HFF-Myc (cell line): ENCODE results near the gene CD79B.

ENCODE experiments used
- DNase-seq: peaks from one replicate; pipeline ENCODE4 v3.0.0-alpha.2; 2011; ENCODE audit warnings: low read depth; ENCODE audit errors: extremely low read depth
- H3K4me3 ChIP-seq: replicated peaks from 2 replicates; pipeline ENCODE4 v1.5.1; 2011; ENCODE audit warnings: low read depth, mild to moderate bottlenecking, control low read depth, low read length
- TF ChIP-seq, protein P1 (sequence below): IDR thresholded peaks from 2 replicates; pipeline ENCODE4 v1.5.1; 2012; ENCODE audit warnings: mild to moderate bottlenecking, low read depth, low read length, control low read depth; ENCODE audit errors: missing control alignments

Gene CD79B

DNA sequence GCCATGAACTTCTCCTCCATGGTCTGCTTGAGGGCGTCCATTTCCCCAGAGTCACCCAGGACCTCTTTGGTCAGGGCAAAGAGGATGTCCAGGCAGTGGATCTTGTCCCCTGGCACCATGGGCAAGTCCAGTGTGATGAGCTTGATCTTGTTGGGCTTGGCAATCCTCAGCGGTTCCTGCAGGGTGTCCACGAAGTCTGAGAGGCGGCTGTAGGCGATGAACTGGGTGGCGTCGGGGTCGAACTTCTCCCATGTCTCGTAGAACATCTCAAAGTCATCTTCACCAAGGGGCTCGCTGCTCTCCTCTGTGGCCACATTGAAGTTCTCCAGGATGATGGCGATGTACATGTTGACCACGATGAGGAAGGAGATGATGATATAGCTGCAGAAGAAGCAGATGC lies 9.0 kb upstream of the CD79B start:
- no peak for DNase-seq
- no peak overlapping the region for H3K4me3 ChIP-seq
- TF ChIP-seq, protein P1, sequence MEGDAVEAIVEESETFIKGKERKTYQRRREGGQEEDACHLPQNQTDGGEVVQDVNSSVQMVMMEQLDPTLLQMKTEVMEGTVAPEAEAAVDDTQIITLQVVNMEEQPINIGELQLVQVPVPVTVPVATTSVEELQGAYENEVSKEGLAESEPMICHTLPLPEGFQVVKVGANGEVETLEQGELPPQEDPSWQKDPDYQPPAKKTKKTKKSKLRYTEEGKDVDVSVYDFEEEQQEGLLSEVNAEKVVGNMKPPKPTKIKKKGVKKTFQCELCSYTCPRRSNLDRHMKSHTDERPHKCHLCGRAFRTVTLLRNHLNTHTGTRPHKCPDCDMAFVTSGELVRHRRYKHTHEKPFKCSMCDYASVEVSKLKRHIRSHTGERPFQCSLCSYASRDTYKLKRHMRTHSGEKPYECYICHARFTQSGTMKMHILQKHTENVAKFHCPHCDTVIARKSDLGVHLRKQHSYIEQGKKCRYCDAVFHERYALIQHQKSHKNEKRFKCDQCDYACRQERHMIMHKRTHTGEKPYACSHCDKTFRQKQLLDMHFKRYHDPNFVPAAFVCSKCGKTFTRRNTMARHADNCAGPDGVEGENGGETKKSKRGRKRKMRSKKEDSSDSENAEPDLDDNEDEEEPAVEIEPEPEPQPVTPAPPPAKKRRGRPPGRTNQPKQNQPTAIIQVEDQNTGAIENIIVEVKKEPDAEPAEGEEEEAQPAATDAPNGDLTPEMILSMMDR: no peak

DNA sequence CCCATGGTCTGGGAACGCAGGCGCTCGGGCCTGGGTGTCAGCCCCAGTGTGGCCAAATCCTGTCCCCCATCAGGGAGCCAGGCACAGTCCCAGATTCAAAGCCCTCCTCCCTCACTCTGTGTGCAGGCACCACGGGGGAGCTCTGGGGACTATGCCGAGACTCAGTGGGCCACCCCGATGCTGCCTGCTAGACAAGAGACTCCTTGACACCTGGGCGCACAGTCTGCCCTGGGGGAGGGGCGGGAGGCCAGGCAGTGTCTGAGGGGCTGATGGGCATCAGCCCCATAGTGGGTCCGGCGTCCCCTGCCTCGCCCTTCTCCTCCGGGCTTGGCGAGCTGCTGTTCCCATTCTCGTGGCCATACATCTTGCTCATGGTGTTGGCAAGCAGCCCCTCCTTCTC lies 8.5 kb upstream of the CD79B start:
- H3K4me3 ChIP-seq: no peak overlapping the region
- no peak for DNase-seq
- TF ChIP-seq, protein P1: no peak

DNA sequence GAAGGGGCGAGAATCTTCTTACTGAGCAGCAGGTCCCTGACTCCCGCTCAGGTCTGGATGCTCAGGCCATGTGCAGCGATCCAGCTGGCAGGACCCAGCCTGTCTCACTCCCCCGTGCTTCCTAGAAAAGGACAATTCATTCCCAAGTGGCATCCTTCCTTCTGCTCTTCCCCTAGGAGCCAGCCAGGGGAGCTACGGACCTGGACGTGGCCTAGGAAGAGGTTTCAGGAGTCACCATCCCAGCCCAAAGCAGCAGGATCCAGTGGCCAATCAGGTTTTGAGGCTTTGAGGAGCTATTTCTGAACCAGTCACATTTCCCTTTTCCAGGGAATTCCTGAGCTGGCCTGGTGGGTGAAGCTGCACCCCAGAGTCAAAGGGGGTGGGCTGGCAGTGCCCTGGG lies 7.8 kb upstream of the CD79B start:
- no peak for DNase-seq
- H3K4me3 ChIP-seq: no peak overlapping the region
- TF ChIP-seq, protein P1: no peak

DNA sequence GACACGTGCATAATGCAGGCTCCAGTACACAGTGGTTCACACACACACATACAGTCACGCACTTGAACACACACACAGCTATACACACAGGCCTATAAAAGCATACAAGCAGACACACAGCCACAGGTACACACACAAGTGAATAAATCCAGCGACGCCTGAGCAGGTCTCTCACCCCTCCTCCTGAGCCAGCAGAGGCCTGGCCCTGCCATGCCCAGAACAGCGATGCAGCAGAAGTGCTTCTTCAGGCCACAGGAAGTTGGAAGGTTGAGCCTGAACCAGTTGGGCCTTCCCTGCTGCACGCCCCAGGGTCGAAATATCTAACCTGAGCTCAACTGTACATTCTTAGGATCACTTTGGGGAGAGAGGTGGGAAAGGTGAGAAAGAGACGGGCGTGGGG lies 7.3 kb upstream of the CD79B start:
- TF ChIP-seq, protein P1: no peak

DNA sequence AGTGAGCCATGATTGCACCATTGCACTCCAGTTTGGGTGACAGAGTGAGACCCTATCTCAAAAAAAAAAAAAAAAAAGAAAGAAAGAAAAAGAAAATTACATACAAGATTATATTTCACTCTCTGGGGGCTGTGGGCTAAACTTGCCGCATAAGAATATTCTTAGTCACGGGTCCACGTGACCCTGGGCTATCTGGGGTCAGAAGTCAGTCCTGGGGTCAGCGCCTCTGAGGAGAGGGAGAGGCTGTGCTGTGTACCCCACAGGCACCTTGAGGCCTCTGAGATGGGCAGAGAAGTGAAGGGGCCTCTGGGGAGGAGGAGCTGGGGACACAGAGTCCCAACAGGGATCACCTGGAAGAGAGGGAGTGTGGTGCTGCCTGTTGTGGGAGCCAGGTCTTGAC lies 5.8 kb upstream of the CD79B start:
- TF ChIP-seq, protein P1: no peak
- H3K4me3 ChIP-seq: no peak overlapping the region
- no peak for DNase-seq

More for the DNA sequence above, 7.3 kb upstream of the CD79B start:
- H3K4me3 ChIP-seq: no peak overlapping the region
- no peak for DNase-seq

DNA sequence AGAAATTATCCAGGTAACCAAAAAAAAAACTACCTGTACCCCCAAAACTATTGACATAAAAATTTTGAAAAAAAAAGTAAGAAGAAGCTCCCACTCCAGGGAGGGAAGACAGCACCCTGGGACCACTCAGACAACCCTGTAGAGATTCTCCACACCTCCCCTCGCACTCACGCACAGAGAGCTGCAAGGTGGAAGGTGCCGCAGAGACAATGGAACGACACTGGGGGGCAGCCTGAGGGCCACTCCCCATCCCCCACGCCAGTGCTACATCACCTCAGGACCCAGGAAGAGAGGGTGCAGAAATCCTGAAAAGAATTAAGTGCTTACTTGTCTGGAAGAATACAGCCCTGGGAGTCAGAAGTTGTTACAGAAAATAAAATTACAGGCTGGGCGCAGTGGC lies 5.2 kb upstream of the CD79B start:
- H3K4me3 ChIP-seq: no peak overlapping the region
- DNase-seq: no peak
- TF ChIP-seq, protein P1: no peak

DNA sequence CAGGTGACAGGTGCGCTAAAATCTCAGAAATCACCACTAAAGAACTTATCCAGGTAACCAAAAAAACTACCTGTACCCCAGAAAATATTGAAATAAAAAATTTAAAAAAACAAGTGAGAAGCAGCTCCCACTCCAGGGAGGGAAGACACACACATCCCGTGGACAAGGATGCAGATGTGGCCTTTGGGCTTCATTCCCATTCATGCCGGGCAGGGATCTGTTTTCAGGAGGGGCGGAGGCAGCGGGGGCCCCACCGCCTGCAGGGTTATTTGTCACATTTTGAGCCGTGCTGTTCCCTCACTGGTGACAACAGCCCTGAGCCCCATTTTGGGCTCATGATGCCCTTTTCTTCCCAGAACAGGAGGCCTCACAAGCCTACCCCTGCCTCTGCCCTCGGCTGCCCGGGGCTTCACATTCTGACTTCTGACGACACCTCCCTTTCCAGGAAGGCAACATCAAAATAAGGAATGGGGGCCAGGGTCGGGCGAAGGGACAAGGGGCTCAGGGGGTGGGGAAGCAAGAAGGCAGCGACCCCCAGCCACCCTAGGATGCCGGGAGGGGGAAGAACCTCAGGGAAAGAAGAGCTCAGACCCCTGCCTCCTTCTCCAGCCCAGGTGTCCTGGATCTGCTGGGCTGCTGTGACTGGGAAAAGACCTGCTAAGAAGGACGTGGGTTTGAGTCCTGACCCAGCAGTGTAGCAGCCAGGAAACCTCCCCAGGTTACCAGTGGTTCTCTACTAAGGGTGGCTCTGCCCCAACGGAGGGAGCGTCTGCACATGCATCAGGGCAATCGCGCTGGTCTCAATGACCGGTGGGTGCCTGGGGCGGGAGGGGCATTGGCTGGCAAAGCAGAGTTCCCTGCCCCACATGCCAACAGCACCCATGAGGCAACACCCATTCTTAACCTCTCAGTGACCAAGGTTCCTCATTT lies 2.3 kb upstream of the CD79B start:
- TF ChIP-seq, protein P1: no peak
- DNase-seq: no peak
- H3K4me3 ChIP-seq: no peak overlapping the region
